ENCODE results near the gene ZNF529. TPM values are rescaled to one million over a fixed set of nuclear protein-coding genes. Genes with fewer than 3 reads are reported as not detected.
A peak's percentile ranks its signal among the peaks of the same experiment; 100 is the strongest.

ZNF529 gene
- total RNA-seq, 5 donors from 2014 or later (not counting 1 experiment from before 2014, with no cell fraction given): 25.6 to 34.2 (median 30.8) TPM

DNA sequence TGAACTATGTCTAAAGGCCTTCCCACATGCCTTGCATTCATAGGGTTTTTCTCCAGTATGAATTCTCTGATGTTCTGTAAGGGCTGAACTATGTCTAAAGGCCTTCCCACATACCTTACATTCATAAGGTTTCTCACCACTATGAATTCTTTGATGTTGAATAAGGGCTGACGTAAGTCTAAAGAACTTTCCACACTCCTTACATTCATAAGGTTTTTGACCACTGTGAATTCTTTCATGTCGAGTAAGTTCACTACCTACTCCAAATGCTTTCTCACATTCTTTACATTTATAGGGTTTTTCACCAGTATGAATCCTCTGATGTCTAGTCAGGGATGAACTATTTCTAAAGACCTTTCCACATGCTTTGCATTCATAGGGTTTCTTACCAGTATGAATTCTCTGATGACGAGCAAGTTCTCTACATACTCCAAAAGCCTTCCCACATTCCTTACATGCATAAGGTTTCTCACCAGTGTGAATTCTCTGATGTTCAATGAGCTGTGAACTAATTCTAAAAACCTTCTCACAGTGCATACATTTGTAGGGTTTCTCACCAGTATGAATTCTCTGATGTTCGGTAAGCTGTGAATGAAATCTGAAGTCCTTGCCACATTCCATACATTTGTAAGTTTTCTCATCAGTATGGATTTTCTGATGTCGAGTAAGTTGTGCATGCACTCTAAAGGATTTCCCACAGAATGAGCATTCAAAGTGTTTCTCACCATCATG is 25.9 kb downstream of the ZNF529 start:
- peaks cover 73% of the 10 kb centered on the region for H3K9me3 ChIP-seq
- POLR2A ChIA-PET: no interaction called here
- peaks cover 31 to 67% (median 63%) of the 10 kb centered on the region in 3 donors for H3K9me3 Mint-ChIP-seq
- no peak overlapping the region for H3K27ac ChIP-seq (ENCODE audit: low read length)
- H3K36me3 ChIP-seq (ENCODE audit: control insufficient read depth in 2 of 2, extremely low read depth in 1 of 2, insufficient read depth in 1 of 2, low read length in 1 of 2): peaks cover 10 to 47% of the 10 kb centered on the region in 2 donors
- no peaks in the 10 kb centered on the region for H3K4me1 ChIP-seq (ENCODE audit: control insufficient read depth in 1 of 2, extremely low read depth in 1 of 2, insufficient read depth in 2 of 2, low read length in 2 of 2)
- no peaks in the 10 kb centered on the region for H3K27me3 Mint-ChIP-seq
- ATAC-seq (replicated peaks in 1 of 4) (no peak), DNase-seq (peak in 1 of 35 experiments; percentile 4)
- peaks cover 88% of the 10 kb centered on the region for H3K36me3 Mint-ChIP-seq
- CTCF ChIA-PET: no interaction called here
- H3K27ac Mint-ChIP-seq: no peak overlapping the region
- H3K4me3 ChIP-seq (ENCODE audit: control insufficient read depth in 1 of 2, extremely low read depth in 1 of 2, low read length in 1 of 2): no peak overlapping the region
- H3K4me3 Mint-ChIP-seq: no peak overlapping the region
- no peaks in the 10 kb centered on the region for H3K4me1 Mint-ChIP-seq
- H3K27me3 ChIP-seq (replicated peaks in 1 of 2; ENCODE audit: control insufficient read depth in 2 of 2, extremely low read depth in 1 of 2, insufficient read depth in 2 of 2, low read length in 1 of 2): no peaks in the 10 kb centered on the region
- whole genome bisulfite sequencing (ENCODE audit: insufficient coverage): 100% methylated on average over 1 of the region's 5 CpGs

DNA sequence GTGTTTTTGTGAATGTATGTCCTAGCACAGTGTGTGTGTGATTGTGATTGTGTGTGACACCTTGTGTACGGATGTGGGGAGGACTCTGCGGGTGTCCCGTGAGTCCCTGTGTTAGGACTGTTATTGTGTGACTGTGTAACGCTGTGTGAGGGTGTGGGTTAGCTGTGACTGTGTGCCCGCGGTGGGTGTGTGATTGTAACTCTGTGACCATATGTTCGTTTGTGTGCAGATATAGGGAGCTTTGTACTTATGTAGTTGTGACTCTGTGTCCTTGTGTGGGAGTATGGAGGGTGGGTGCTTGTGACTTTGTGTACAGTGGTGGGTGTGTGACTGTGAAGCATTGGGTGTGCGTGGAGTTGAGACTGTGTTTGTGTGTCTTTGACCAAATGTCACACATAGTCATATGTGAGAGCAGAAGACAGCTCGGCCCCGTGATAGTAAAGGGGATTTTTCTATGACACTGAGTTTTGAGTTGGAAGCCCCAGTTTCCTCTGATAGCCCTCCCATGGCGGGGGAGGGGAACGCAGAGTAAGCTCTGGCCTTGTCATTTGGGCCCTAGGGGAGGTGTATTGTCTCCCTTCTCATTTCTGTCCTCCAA is 44.1 kb downstream of the ZNF529 start:
- Mint-ChIP-seq H3K4me1 (peaks cover 23 to 28% (median 26%) of the 10 kb centered on the region in 3 donors), H3K27ac (peak overlapping the region; percentile 95 to 97), H3K27me3 (no peaks in the 10 kb centered on the region), H3K4me3 (peak overlapping the region; percentile 95 to 98 (median 97)), H3K36me3 (peaks cover 49% of the 10 kb centered on the region), H3K9me3 (peaks cover 5 to 34% (median 17%) of the 10 kb centered on the region in 3 donors)
- Histone ChIP-seq H3K27me3 (replicated peaks in 1 of 2; ENCODE audit: control insufficient read depth in 2 of 2, extremely low read depth in 1 of 2, insufficient read depth in 2 of 2, low read length in 1 of 2) (no peaks in the 10 kb centered on the region), H3K9me3 (peaks cover 7% of the 10 kb centered on the region), H3K4me3 (ENCODE audit: control insufficient read depth in 1 of 2, extremely low read depth in 1 of 2, low read length in 1 of 2) (peak overlapping the region; percentile 91 to 93), H3K27ac (ENCODE audit: low read length) (peak overlapping the region; percentile 94), H3K36me3 (ENCODE audit: control insufficient read depth in 2 of 2, extremely low read depth in 1 of 2, insufficient read depth in 1 of 2, low read length in 1 of 2) (peaks cover 2 to 5% of the 10 kb centered on the region in 2 donors), H3K4me1 (ENCODE audit: control insufficient read depth in 1 of 2, extremely low read depth in 1 of 2, insufficient read depth in 2 of 2, low read length in 2 of 2) (peaks cover 12 to 21% of the 10 kb centered on the region in 2 experiments)
- ChIA-PET CTCF (interaction anchor here (0.7 to 1.2 kb wide), 4 partner anchors 41 to 321 kb away, joined by 3 to 6 read pairs (median 4); partner anchors contain the start of gene ZNF382 (in 1 of the 2)), POLR2A (interaction anchor here (0.5 to 1.7 kb wide), 4 partner anchors 21 to 321 kb away, joined by 3 to 5 read pairs (median 4); partner anchors contain the start of gene ZNF529 (in 1 of the 2))
- DNase-seq (peak in 28 of 35 experiments; percentile 1 to 51 (median 19)), ATAC-seq (replicated peaks in 1 of 4) (peak in 1 of 4 experiments; percentile 10)
- 5% methylated on average over 9 of the region's 12 CpGs for WGBS (ENCODE audit: insufficient coverage)

DNA sequence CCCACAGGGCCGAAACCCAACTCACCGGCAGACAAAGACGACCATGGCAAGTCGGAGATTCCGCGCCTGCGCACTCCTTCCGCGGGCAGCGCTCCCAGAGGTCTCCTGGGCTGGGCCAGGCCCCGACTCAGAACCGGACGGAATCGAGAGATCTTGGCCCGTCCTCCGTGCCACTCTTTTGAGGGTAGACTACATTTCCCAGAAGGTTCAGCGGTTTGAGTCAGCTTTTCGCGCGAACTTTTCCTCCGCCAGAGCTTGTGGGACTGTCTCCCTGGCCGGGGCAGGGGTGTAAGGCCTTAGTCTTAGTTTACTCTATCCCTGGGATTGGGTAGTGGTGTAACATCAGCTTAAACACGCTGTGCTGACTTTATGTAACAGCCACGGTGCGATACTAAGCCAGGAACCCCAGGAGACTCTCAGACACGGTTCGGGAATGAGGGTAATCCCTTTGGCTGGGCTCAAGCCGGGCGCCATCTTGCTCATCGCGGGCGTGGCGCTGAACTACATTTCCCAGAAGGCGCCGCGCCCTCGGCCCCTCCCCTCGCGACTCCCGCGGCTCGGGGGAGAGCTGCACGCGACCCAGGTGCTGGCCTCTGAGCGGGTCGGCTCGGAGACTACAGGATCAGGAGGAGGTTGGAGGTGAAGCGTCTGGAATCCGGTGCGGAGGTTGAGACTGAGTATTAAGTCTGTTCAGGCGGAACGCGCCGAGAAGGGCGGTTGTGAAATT is 44.7 kb downstream of the ZNF529 start, which contains the start of gene ZNF260:
Gene ZNF260 (minus strand): TSS at position 78 of the 727 bp plus-strand sequence. CDS start 13,033 bp downstream, outside the sequence.
- ChIA-PET POLR2A (interaction anchor here in 1 of 2 donors (0.6 to 1.7 kb wide), 2 partner anchors 45 to 321 kb away, joined by 5 read pairs; partner anchors contain the start of gene ZNF529), CTCF (interaction anchor here (0.6 to 1.2 kb wide), 5 partner anchors 39 to 322 kb away, joined by 3 to 6 read pairs (median 3); partner anchors contain the start of genes ZNF382 (in 1 of the 2) and ZNF566 (in 1 of the 2))
- DNase-seq: peak; percentile 77 to 93 (median 84)
- Histone ChIP-seq H3K4me1 (ENCODE audit: control insufficient read depth in 1 of 2, extremely low read depth in 1 of 2, insufficient read depth in 2 of 2, low read length in 2 of 2) (peaks cover 12 to 21% of the 10 kb centered on the region in 2 experiments), H3K9me3 (peaks cover 7% of the 10 kb centered on the region), H3K27me3 (replicated peaks in 1 of 2; ENCODE audit: control insufficient read depth in 2 of 2, extremely low read depth in 1 of 2, insufficient read depth in 2 of 2, low read length in 1 of 2) (no peaks in the 10 kb centered on the region), H3K36me3 (ENCODE audit: control insufficient read depth in 2 of 2, extremely low read depth in 1 of 2, insufficient read depth in 1 of 2, low read length in 1 of 2) (peaks cover 5 to 6% of the 10 kb centered on the region in 2 donors), H3K4me3 (ENCODE audit: control insufficient read depth in 1 of 2, extremely low read depth in 1 of 2, low read length in 1 of 2) (peak within 1 kb of the TSS; percentile 91 to 93), H3K27ac (ENCODE audit: low read length) (peak within 1 kb of the TSS; percentile 94)
- Mint-ChIP-seq H3K4me1 (peaks cover 23 to 28% (median 26%) of the 10 kb centered on the region in 3 donors), H3K36me3 (peaks cover 48% of the 10 kb centered on the region), H3K27me3 (no peaks in the 10 kb centered on the region), H3K27ac (peak within 1 kb of the TSS; percentile 95 to 97), H3K4me3 (peak within 1 kb of the TSS; percentile 95 to 98 (median 97)), H3K9me3 (peaks cover 8 to 33% (median 15%) of the 10 kb centered on the region in 3 donors)
- 0% methylated on average over 54 of the region's 55 CpGs for WGBS (ENCODE audit: insufficient coverage)
- ATAC-seq (replicated peaks in 1 of 4): peak; percentile 89 to 95 (median 93)

DNA sequence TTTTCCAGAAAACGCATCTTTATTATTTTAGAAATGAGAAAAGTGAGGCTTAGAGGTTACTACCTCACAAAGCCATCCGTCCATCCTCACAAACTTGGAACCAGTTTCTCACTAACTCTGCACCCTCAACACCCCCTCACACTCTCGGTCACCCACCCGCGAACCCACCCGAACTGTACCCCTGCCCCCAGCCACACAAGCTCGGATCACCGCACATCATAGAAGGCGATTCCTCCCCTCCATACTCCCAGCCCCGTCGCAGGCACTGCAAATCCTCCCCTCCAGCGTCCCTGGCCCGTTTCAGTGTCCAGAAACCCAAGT is 45.3 kb downstream of the ZNF529 start:
- no peak for ATAC-seq (replicated peaks in 1 of 4)
- peaks cover 12 to 21% of the 10 kb centered on the region in 2 experiments for H3K4me1 ChIP-seq (ENCODE audit: control insufficient read depth in 1 of 2, extremely low read depth in 1 of 2, insufficient read depth in 2 of 2, low read length in 2 of 2)
- peaks cover 5% of the 10 kb centered on the region for H3K9me3 ChIP-seq
- no peak for DNase-seq
- H3K4me1 Mint-ChIP-seq: peaks cover 26 to 28% (median 27%) of the 10 kb centered on the region in 3 donors
- peak overlapping the region; percentile 91 to 93 for H3K4me3 ChIP-seq (ENCODE audit: control insufficient read depth in 1 of 2, extremely low read depth in 1 of 2, low read length in 1 of 2)
- H3K4me3 Mint-ChIP-seq: peak overlapping the region; percentile 95 to 98 (median 97)
- peak overlapping the region; percentile 95 to 97 for H3K27ac Mint-ChIP-seq
- H3K27me3 ChIP-seq (replicated peaks in 1 of 2; ENCODE audit: control insufficient read depth in 2 of 2, extremely low read depth in 1 of 2, insufficient read depth in 2 of 2, low read length in 1 of 2): no peaks in the 10 kb centered on the region
- WGBS (ENCODE audit: insufficient coverage): 0% methylated on average over 6 of the region's 13 CpGs
- ChIA-PET POLR2A (interaction anchor here in 1 of 2 donors (1.7 kb wide), 1 partner anchor 45 kb away, joined by 5 read pairs; the partner anchor contains the start of gene ZNF529), CTCF (interaction anchor here (0.6 to 1.2 kb wide), 3 partner anchors 39 to 57 kb away, joined by 3 to 6 read pairs (median 3); partner anchors contain the start of gene ZNF566 (in 1 of the 2))
- peaks cover 49% of the 10 kb centered on the region for H3K36me3 Mint-ChIP-seq
- peaks cover 5 to 9% of the 10 kb centered on the region in 2 donors for H3K36me3 ChIP-seq (ENCODE audit: control insufficient read depth in 2 of 2, extremely low read depth in 1 of 2, insufficient read depth in 1 of 2, low read length in 1 of 2)
- H3K27ac ChIP-seq (ENCODE audit: low read length): peak overlapping the region; percentile 94
- peaks cover 12 to 34% (median 17%) of the 10 kb centered on the region in 3 donors for H3K9me3 Mint-ChIP-seq
- no peaks in the 10 kb centered on the region for H3K27me3 Mint-ChIP-seq

DNA sequence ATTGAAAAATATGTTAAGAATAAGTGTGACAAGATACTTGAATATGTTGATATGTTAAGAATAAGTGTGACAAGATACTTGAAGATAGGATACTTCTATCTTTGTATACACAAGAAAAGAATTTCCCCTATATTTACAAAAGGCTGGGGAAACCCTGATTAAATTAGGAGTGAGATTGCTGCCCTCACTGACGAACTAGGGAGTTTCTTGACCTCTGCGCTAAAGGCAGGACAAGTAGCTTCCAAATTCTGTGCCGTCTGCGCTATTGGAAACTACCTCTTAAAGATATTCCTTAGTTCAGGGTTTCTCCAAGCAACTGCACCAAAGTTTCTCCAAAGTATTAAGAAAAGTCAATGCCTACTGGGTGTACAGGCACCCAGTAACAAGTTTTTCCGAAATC is 45.8 kb downstream of the ZNF529 start:
- Histone ChIP-seq H3K4me1 (ENCODE audit: control insufficient read depth in 1 of 2, extremely low read depth in 1 of 2, insufficient read depth in 2 of 2, low read length in 2 of 2) (peaks cover 12 to 21% of the 10 kb centered on the region in 2 experiments), H3K4me3 (ENCODE audit: control insufficient read depth in 1 of 2, extremely low read depth in 1 of 2, low read length in 1 of 2) (peak overlapping the region; percentile 91 to 93), H3K36me3 (ENCODE audit: control insufficient read depth in 2 of 2, extremely low read depth in 1 of 2, insufficient read depth in 1 of 2, low read length in 1 of 2) (peaks cover 5 to 13% of the 10 kb centered on the region in 2 donors), H3K27me3 (replicated peaks in 1 of 2; ENCODE audit: control insufficient read depth in 2 of 2, extremely low read depth in 1 of 2, insufficient read depth in 2 of 2, low read length in 1 of 2) (no peaks in the 10 kb centered on the region), H3K9me3 (peaks cover 5% of the 10 kb centered on the region), H3K27ac (ENCODE audit: low read length) (peak overlapping the region; percentile 94)
- ChIA-PET CTCF (interaction anchor here in 1 of 2 donors (1.0 kb wide), 1 partner anchor 38 kb away, joined by 3 read pairs; the partner anchor contains the start of gene ZNF566), POLR2A (interaction anchor here in 1 of 2 donors (1.7 kb wide), 1 partner anchor 46 kb away, joined by 5 read pairs; the partner anchor contains the start of gene ZNF529)
- DNase-seq (peak in 1 of 35 experiments; percentile 18), ATAC-seq (replicated peaks in 1 of 4) (no peak)
- H3K4me3 Mint-ChIP-seq: peak overlapping the region; percentile 95 to 98 (median 97)
- no peaks in the 10 kb centered on the region for H3K27me3 Mint-ChIP-seq
- H3K9me3 Mint-ChIP-seq: peaks cover 13 to 37% (median 21%) of the 10 kb centered on the region in 3 donors
- H3K4me1 Mint-ChIP-seq: peaks cover 26 to 28% (median 28%) of the 10 kb centered on the region in 3 donors
- H3K27ac Mint-ChIP-seq: no peak overlapping the region
- 80% methylated on average over 1 of the region's 5 CpGs for WGBS (ENCODE audit: insufficient coverage)
- H3K36me3 Mint-ChIP-seq: peaks cover 50% of the 10 kb centered on the region
